GM23338 (cell line): ENCODE results near the gene NQO2. TPM values are rescaled to one million over a fixed set of nuclear protein-coding genes. Genes with fewer than 3 reads are reported as not detected.

Experiments
- ATAC-seq: fragments of 200-7000 bp; cut with Tn5 transposase; 3 replicates; pipeline ENCODE4 v1.9.1; 2020
- DNase-seq: peaks from one replicate; pipeline ENCODE4 v3.0.0-alpha.2; 2015; ENCODE audit warnings: low spot score
- H2AFZ ChIP-seq: fragments of 200-600 bp; sonication (generic); 2 replicates; pipeline ENCODE4 v1.8.0; 2016; ENCODE audit warnings: antibody characterized with exemption, mild to moderate bottlenecking, moderate library complexity
- H3F3A ChIP-seq: fragments of 200-600 bp; sonication (generic); replicated peaks from 2 replicates; pipeline ENCODE4 v1.8.0; 2017; ENCODE audit warnings: antibody characterized with exemption, mixed run types, low read depth
- H3K27ac ChIP-seq: fragments of 200-600 bp; sonication (generic); 2 replicates; pipeline ENCODE4 v1.6.1; 2016; ENCODE audit warnings: low read depth
- H3K27me3 ChIP-seq: fragments of 200-600 bp; sonication (generic); 2 replicates; pipeline ENCODE4 v1.8.0; 2016; ENCODE audit warnings: mild to moderate bottlenecking, mixed run types, moderate library complexity; ENCODE audit not compliant: insufficient read depth
- H3K36me3 ChIP-seq: fragments of 200-600 bp; sonication (generic); 2 replicates; pipeline ENCODE4 v1.8.0; 2016; ENCODE audit warnings: mild to moderate bottlenecking; ENCODE audit not compliant: insufficient read depth
- H3K4me1 ChIP-seq: fragments of 200-600 bp; sonication (generic); 2 replicates; pipeline ENCODE4 v1.8.0; 2016; ENCODE audit warnings: mild to moderate bottlenecking, moderate library complexity; ENCODE audit not compliant: insufficient read depth
- H3K4me2 ChIP-seq: fragments of 200-600 bp; sonication (generic); 2 replicates; pipeline ENCODE4 v1.7.1; 2017; ENCODE audit warnings: mixed run types
- H3K4me3 ChIP-seq: fragments of 200-600 bp; sonication (generic); 2 replicates; pipeline ENCODE4 v1.6.1; 2016; ENCODE audit warnings: mixed run types
- H3K79me2 ChIP-seq: fragments of 200-600 bp; sonication (generic); replicated peaks from 2 replicates; pipeline ENCODE4 v1.8.0; 2017; ENCODE audit warnings: mild to moderate bottlenecking; ENCODE audit not compliant: insufficient read depth
- H3K9me2 ChIP-seq: fragments of 200-600 bp; sonication (generic); 2 replicates; pipeline ENCODE4 v1.8.0; 2017; ENCODE audit not compliant: insufficient read depth
- H4K20me1 ChIP-seq: fragments of 200-600 bp; sonication (generic); replicated peaks from 2 replicates; pipeline ENCODE4 v1.8.0; 2017; ENCODE audit warnings: mild to moderate bottlenecking; ENCODE audit not compliant: insufficient read depth
- H3K27ac Mint-ChIP-seq: 2 replicates; pipeline ENCODE4 v1.8.0; 2020; ENCODE audit warnings: inconsistent platforms, mild to moderate bottlenecking, moderate library complexity, mixed read lengths
- H3K27me3 Mint-ChIP-seq: 3 replicates; pipeline ENCODE4 v1.8.0; 2022; ENCODE audit warnings: low read depth, mild to moderate bottlenecking, moderate library complexity, mixed read lengths, inconsistent platforms; ENCODE audit not compliant: insufficient read depth, poor library complexity
- H3K36me3 Mint-ChIP-seq: 3 replicates; pipeline ENCODE4 v1.8.0; 2021; ENCODE audit warnings: low read depth, mild to moderate bottlenecking, inconsistent platforms, moderate library complexity, mixed read lengths
- H3K4me1 Mint-ChIP-seq: 3 replicates; pipeline ENCODE4 v1.8.0; 2020; ENCODE audit warnings: mild to moderate bottlenecking, inconsistent platforms, mixed read lengths
- H3K4me3 Mint-ChIP-seq: 3 replicates; pipeline ENCODE4 v1.8.0; 2021; ENCODE audit warnings: moderate library complexity, mild to moderate bottlenecking, inconsistent platforms, mixed read lengths
- H3K9me3 Mint-ChIP-seq: 3 replicates; pipeline ENCODE4 v1.8.0; 2020; ENCODE audit warnings: moderate library complexity, mild to moderate bottlenecking, inconsistent platforms, mixed read lengths
- CREB1 ChIP-seq: fragments of 250-450 bp; sonication (Bioruptor Pico); IDR thresholded peaks from 2 replicates; pipeline ENCODE4 v1.5.0; 2020; ENCODE audit warnings: low read depth, mild to moderate bottlenecking, moderate library complexity
- ETS1 ChIP-seq: IDR thresholded peaks from 2 replicates; pipeline ENCODE4 v1.6.1; 2016; ENCODE audit warnings: antibody characterized with exemption
- EZH2 ChIP-seq: fragments of 200-600 bp; sonication (generic); IDR thresholded peaks from one replicate; pipeline ENCODE4 v1.8.0; 2017; ENCODE audit warnings: antibody characterized with exemption, mild to moderate bottlenecking, low read depth; ENCODE audit not compliant: unreplicated experiment
- EZH2phosphoT487 ChIP-seq: fragments of 200-600 bp; sonication (generic); IDR thresholded peaks from one replicate; pipeline ENCODE4 v1.8.1; 2018; ENCODE audit warnings: antibody characterized with exemption; ENCODE audit not compliant: unreplicated experiment
- JUNB ChIP-seq: IDR thresholded peaks from one replicate; pipeline ENCODE4 v1.6.1; 2016; ENCODE audit warnings: antibody characterized with exemption; ENCODE audit not compliant: unreplicated experiment
- NANOG ChIP-seq: IDR thresholded peaks from 2 replicates; pipeline ENCODE4 v1.6.1; 2016; ENCODE audit warnings: antibody characterized with exemption, borderline replicate concordance
- POLR2AphosphoS5 ChIP-seq: IDR thresholded peaks from 2 replicates; pipeline ENCODE4 v1.6.1; 2016; ENCODE audit warnings: antibody characterized with exemption, low read depth
- REST ChIP-seq: IDR thresholded peaks from one replicate; pipeline ENCODE4 v1.6.1; 2018; ENCODE audit warnings: antibody characterized with exemption; ENCODE audit not compliant: unreplicated experiment
- STAT1 ChIP-seq: IDR thresholded peaks from one replicate; pipeline ENCODE4 v1.6.1; 2016; ENCODE audit warnings: antibody characterized with exemption; ENCODE audit not compliant: unreplicated experiment
- ZNF114 ChIP-seq: fragments of 250-450 bp; sonication (Bioruptor Pico); IDR thresholded peaks from 2 replicates; pipeline ENCODE4 v1.5.0; 2020; ENCODE audit warnings: mild to moderate bottlenecking, moderate library complexity
- ZNF331 ChIP-seq: fragments of 250-450 bp; sonication (Bioruptor Pico); IDR thresholded peaks from 2 replicates; pipeline ENCODE4 v1.5.0; 2020; ENCODE audit warnings: low read depth, mild to moderate bottlenecking, moderate library complexity
- polyA plus RNA-seq: library from polyadenylated mRNA; unstranded; fragments of >200 nt; fragmentation: Nextera tagmentation; extraction: Ambion mirVana; gene quantifications from 2 replicates; pipeline ENCODE4 v1.2.1, GENCODE V29; 2016
- total RNA-seq: library from RNA; depleted of rRNA; stranded (reverse); fragments of >200 nt; shearing (Covaris generic); gene quantifications from 2 replicates; pipeline ENCODE4 v1.2.3, GENCODE V29; 2014
- TF ChIP-seq, protein P1 (sequence below): fragments of 250-450 bp; sonication (Bioruptor Pico); IDR thresholded peaks from 2 replicates; pipeline ENCODE4 v1.5.0; 2020; ENCODE audit warnings: mild to moderate bottlenecking, moderate library complexity
- TF ChIP-seq, protein P2 (sequence below), 2 experiments: fragments of 200-600 bp in 1 of 2; sonication (generic) in 1 of 2; conservative IDR thresholded peaks; 2 replicates each; pipeline versions ENCODE4 v1.5.1 to v1.6.1; 2016 to 2017; ENCODE audit warnings: antibody characterized with exemption in 2 of 2, low read depth in 2 of 2, mild to moderate bottlenecking in 2 of 2, moderate library complexity in 1 of 2

NQO2 gene
- total and polyA plus RNA-seq, 2 experiments from 2014 or later, result 117 to 173 TPM

DNA sequence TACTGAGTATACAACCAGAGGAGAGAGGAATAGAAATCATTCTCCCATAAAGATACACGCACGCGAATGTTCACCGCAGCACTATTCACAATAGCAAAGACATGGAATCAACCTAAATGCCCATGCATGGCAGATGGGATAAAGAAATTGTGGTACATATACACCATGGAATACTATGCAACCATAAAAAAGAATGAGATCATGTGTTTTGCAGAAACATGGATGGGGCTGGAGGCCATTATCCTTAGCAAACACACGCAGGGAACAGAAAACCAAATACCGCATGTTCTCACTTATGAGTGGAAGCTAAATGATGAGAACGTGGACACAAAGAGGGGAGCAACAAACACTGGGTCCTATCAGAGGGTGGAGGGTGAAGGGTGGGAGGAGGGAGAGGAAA lies 31.8 kb upstream of the NQO2 start:
- ATAC-seq, result no peak
- no peak overlapping the region for H3K4me2 ChIP-seq
- Mint-ChIP-seq H3K36me3 (no peaks in the 10 kb centered on the region), H3K27ac (no peak overlapping the region), H3K4me3 (no peak overlapping the region), H3K27me3 (peaks cover 12% of the 10 kb centered on the region), H3K4me1 (peaks cover 5% of the 10 kb centered on the region; the same call in 2 of the 3 replicates), H3K9me3 (peaks cover 11% of the 10 kb centered on the region; the same call in 2 of the 3 replicates)
- H3K27ac ChIP-seq, result no peak overlapping the region
- DNase-seq, result no peak
- no peaks in the 10 kb centered on the region for H4K20me1 ChIP-seq
- peaks cover 9% of the 10 kb centered on the region for H3K27me3 ChIP-seq
- no peak overlapping the region for H2AFZ ChIP-seq
- TF ChIP-seq EZH2phosphoT487 (no peak), NANOG (no peak), ZNF331 (CRISPR knock-in tag) (no peak), EZH2 (no peak), ZNF114 (CRISPR knock-in tag) (no peak), CREB1 (CRISPR knock-in tag) (no peak), STAT1 (no peak), POLR2AphosphoS5 (no peak), JUNB (no peak), ETS1 (no peak), REST (no peak)
- TF ChIP-seq, protein P1, sequence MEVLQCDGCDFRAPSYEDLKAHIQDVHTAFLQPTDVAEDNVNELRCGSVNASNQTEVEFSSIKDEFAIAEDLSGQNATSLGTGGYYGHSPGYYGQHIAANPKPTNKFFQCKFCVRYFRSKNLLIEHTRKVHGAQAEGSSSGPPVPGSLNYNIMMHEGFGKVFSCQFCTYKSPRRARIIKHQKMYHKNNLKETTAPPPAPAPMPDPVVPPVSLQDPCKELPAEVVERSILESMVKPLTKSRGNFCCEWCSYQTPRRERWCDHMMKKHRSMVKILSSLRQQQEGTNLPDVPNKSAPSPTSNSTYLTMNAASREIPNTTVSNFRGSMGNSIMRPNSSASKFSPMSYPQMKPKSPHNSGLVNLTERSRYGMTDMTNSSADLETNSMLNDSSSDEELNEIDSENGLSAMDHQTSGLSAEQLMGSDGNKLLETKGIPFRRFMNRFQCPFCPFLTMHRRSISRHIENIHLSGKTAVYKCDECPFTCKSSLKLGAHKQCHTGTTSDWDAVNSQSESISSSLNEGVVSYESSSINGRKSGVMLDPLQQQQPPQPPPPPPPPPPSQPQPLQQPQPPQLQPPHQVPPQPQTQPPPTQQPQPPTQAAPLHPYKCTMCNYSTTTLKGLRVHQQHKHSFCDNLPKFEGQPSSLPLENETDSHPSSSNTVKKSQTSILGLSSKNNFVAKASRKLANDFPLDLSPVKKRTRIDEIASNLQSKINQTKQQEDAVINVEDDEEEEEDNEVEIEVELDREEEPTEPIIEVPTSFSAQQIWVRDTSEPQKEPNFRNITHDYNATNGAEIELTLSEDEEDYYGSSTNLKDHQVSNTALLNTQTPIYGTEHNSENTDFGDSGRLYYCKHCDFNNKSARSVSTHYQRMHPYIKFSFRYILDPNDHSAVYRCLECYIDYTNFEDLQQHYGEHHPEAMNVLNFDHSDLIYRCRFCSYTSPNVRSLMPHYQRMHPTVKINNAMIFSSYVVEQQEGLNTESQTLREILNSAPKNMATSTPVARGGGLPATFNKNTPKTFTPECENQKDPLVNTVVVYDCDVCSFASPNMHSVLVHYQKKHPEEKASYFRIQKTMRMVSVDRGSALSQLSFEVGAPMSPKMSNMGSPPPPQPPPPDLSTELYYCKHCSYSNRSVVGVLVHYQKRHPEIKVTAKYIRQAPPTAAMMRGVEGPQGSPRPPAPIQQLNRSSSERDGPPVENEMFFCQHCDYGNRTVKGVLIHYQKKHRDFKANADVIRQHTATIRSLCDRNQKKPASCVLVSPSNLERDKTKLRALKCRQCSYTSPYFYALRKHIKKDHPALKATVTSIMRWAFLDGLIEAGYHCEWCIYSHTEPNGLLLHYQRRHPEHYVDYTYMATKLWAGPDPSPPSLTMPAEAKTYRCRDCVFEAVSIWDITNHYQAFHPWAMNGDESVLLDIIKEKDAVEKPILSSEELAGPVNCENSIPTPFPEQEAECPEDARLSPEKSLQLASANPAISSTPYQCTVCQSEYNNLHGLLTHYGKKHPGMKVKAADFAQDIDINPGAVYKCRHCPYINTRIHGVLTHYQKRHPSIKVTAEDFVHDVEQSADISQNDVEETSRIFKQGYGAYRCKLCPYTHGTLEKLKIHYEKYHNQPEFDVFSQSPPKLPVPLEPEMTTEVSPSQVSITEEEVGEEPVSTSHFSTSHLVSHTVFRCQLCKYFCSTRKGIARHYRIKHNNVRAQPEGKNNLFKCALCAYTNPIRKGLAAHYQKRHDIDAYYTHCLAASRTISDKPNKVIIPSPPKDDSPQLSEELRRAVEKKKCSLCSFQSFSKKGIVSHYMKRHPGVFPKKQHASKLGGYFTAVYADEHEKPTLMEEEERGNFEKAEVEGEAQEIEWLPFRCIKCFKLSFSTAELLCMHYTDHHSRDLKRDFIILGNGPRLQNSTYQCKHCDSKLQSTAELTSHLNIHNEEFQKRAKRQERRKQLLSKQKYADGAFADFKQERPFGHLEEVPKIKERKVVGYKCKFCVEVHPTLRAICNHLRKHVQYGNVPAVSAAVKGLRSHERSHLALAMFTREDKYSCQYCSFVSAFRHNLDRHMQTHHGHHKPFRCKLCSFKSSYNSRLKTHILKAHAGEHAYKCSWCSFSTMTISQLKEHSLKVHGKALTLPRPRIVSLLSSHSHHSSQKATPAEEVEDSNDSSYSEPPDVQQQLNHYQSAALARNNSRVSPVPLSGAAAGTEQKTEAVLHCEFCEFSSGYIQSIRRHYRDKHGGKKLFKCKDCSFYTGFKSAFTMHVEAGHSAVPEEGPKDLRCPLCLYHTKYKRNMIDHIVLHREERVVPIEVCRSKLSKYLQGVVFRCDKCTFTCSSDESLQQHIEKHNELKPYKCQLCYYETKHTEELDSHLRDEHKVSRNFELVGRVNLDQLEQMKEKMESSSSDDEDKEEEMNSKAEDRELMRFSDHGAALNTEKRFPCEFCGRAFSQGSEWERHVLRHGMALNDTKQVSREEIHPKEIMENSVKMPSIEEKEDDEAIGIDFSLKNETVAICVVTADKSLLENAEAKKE, result no peak
- TF ChIP-seq, protein P2, sequence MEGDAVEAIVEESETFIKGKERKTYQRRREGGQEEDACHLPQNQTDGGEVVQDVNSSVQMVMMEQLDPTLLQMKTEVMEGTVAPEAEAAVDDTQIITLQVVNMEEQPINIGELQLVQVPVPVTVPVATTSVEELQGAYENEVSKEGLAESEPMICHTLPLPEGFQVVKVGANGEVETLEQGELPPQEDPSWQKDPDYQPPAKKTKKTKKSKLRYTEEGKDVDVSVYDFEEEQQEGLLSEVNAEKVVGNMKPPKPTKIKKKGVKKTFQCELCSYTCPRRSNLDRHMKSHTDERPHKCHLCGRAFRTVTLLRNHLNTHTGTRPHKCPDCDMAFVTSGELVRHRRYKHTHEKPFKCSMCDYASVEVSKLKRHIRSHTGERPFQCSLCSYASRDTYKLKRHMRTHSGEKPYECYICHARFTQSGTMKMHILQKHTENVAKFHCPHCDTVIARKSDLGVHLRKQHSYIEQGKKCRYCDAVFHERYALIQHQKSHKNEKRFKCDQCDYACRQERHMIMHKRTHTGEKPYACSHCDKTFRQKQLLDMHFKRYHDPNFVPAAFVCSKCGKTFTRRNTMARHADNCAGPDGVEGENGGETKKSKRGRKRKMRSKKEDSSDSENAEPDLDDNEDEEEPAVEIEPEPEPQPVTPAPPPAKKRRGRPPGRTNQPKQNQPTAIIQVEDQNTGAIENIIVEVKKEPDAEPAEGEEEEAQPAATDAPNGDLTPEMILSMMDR (conservative IDR thresholded peaks at IDR 0.05; ENCODE audit: low read depth in 2 of 2), result no peak
- H3K79me2 ChIP-seq, result no peaks in the 10 kb centered on the region
- peaks cover 12% of the 10 kb centered on the region for H3F3A ChIP-seq
- H3K36me3 ChIP-seq, result no peaks in the 10 kb centered on the region
- 0 out of 2 replicates have a peak, but pooled peaks cover 6% of the 10 kb centered on the region for H3K4me1 ChIP-seq
- no peak overlapping the region for H3K4me3 ChIP-seq
- 0 out of 2 replicates have a peak, but pooled peaks cover 4% of the 10 kb centered on the region for H3K9me2 ChIP-seq
